Activated CD8-positive, alpha-beta T cell treated with anti-CD3 and anti-CD28 coated beads for 36 hours (primary cell): ENCODE measurements around the gene ST6GALNAC5. TPM values are rescaled to one million over a fixed set of nuclear protein-coding genes. Genes with fewer than 3 reads are reported as not detected.

Experiments used
- ATAC-seq: fragments of 200-7000 bp; cut with Tn5 transposase; one replicate; pipeline ENCODE4 v1.10.0; 2021; ENCODE audit warnings: mild to moderate bottlenecking, moderate library complexity
- CTCF ChIA-PET: fragments of 350-600 bp; sonication (Branson Sonifier 250); formaldehyde crosslinking; loops from one replicate; lab custom pipeline; 2021; ENCODE audit warnings: antibody characterized with exemption; lab: Charles Lee
- POLR2A ChIA-PET: fragments of 350-600 bp; sonication (Branson Sonifier 250); formaldehyde crosslinking; loops from one replicate; lab custom pipeline; 2021; ENCODE audit warnings: antibody characterized with exemption; lab: Charles Lee
- DNase-seq: peaks from one replicate; pipeline ENCODE4 v3.0.0-alpha.2; 2020
- H3K27ac Mint-ChIP-seq: one replicate; pipeline ENCODE4 v1.8.0; 2021; ENCODE audit warnings: mild to moderate bottlenecking, mixed read lengths
- H3K27me3 Mint-ChIP-seq: one replicate; pipeline ENCODE4 v1.8.0; 2021; ENCODE audit warnings: mixed read lengths
- H3K36me3 Mint-ChIP-seq: one replicate; pipeline ENCODE4 v1.8.0; 2021; ENCODE audit warnings: low read depth, mixed read lengths
- H3K4me1 Mint-ChIP-seq: one replicate; pipeline ENCODE4 v1.8.0; 2021; ENCODE audit warnings: low read depth, mixed read lengths
- H3K4me3 Mint-ChIP-seq: one replicate; pipeline ENCODE4 v1.8.0; 2021; ENCODE audit warnings: mild to moderate bottlenecking, moderate library complexity, mixed read lengths
- H3K9me3 Mint-ChIP-seq: one replicate; pipeline ENCODE4 v1.8.0; 2021; ENCODE audit warnings: mixed read lengths
- CTCF ChIP-seq: fragments of 200-600 bp; IDR thresholded peaks from one replicate; pipeline ENCODE4 v1.8.0; 2022; ENCODE audit warnings: antibody characterized with exemption, mild to moderate bottlenecking
- intact Hi-C: fragments of 100-400 bp; cut with micrococcal nuclease; formaldehyde crosslinking; loops from one replicate; pipeline ENCODE4 v1.10.0; 2022
- total RNA-seq, 2 experiments: library from RNA; stranded (reverse); gene quantifications; one replicate each; pipeline ENCODE4 v1.2.3, GENCODE V29; 2021

ST6GALNAC5 gene
- total RNA-seq, 2 experiments from 2014 or later, result not detected

- intact Hi-C loops, result no loop called here
- ChIA-PET CTCF (no interaction called here), POLR2A (no interaction called here)
- Mint-ChIP-seq H3K9me3 (no peaks in the 10 kb centered on the region), H3K36me3 (no peaks in the 10 kb centered on the region), H3K4me1 (no peaks in the 10 kb centered on the region), H3K27me3 (no peaks in the 10 kb centered on the region), H3K4me3 (no peak overlapping the region), H3K27ac (no peak overlapping the region)
- no peak for TF ChIP-seq CTCF
- DNase-seq (no peak), ATAC-seq (no peak)
Measured at GRCh38 chr1:76881762-76882161, 14.5 kb downstream of the ST6GALNAC5 start.

- CTCF ChIA-PET, result no interaction called here
- ATAC-seq (no peak), DNase-seq (no peak)
- no peak overlapping the region for H3K27ac Mint-ChIP-seq
- peaks cover 6% of the 10 kb centered on the region for H3K27me3 Mint-ChIP-seq
- POLR2A ChIA-PET, result no interaction called here
- H3K9me3 Mint-ChIP-seq, result no peaks in the 10 kb centered on the region
- no peak overlapping the region for H3K4me3 Mint-ChIP-seq
- no peaks in the 10 kb centered on the region for H3K4me1 Mint-ChIP-seq
- no peak for TF ChIP-seq CTCF
- intact Hi-C loops, result no loop called here
- no peaks in the 10 kb centered on the region for H3K36me3 Mint-ChIP-seq
Measured at GRCh38 chr1:76891931-76892622, 24.8 kb downstream of the ST6GALNAC5 start.

GRCh38 chr1:76892675-76893074 is 25.4 kb downstream of the ST6GALNAC5 start:
- no peak for ATAC-seq
- DNase-seq, result no peak
- Mint-ChIP-seq H3K27ac (no peak overlapping the region), H3K9me3 (no peaks in the 10 kb centered on the region), H3K4me3 (no peak overlapping the region), H3K4me1 (no peaks in the 10 kb centered on the region), H3K36me3 (no peaks in the 10 kb centered on the region), H3K27me3 (peaks cover 6% of the 10 kb centered on the region)
- ChIA-PET POLR2A (no interaction called here), CTCF (no interaction called here)
- intact Hi-C loops, result no loop called here
- TF ChIP-seq CTCF, result no peak

- no peak overlapping the region for H3K27ac Mint-ChIP-seq
- no peaks in the 10 kb centered on the region for H3K36me3 Mint-ChIP-seq
- H3K4me3 Mint-ChIP-seq, result no peak overlapping the region
- intact Hi-C loops, result no loop called here
- H3K27me3 Mint-ChIP-seq, result peaks cover 2% of the 10 kb centered on the region
- POLR2A ChIA-PET, result no interaction called here
- peak; percentile 80 for ATAC-seq
- H3K9me3 Mint-ChIP-seq, result no peaks in the 10 kb centered on the region
- no peaks in the 10 kb centered on the region for H3K4me1 Mint-ChIP-seq
- peak; percentile 52 for DNase-seq
- peak; percentile 64 for TF ChIP-seq CTCF
- CTCF ChIA-PET, result no interaction called here
Measured at GRCh38 chr1:76901158-76901767, 34.0 kb downstream of the ST6GALNAC5 start.

GRCh38 chr1:76905876-76906595 is 38.8 kb downstream of the ST6GALNAC5 start:
- Mint-ChIP-seq H3K4me3 (no peak overlapping the region), H3K27me3 (peaks cover 2% of the 10 kb centered on the region), H3K4me1 (no peaks in the 10 kb centered on the region), H3K36me3 (no peaks in the 10 kb centered on the region), H3K27ac (no peak overlapping the region), H3K9me3 (no peaks in the 10 kb centered on the region)
- POLR2A ChIA-PET, result no interaction called here
- DNase-seq, result no peak
- intact Hi-C loops, result no loop called here
- no peak for TF ChIP-seq CTCF
- no peak for ATAC-seq
- CTCF ChIA-PET, result no interaction called here
